GM19397 (cell line): Measurements from ENCODE around the gene PHACTR3.

ENCODE experiments used
- ATAC-seq: cut with Tn5 transposase; IDR thresholded peaks from one replicate; pipeline ENCODE4 v1.9.1; 2021; ENCODE audit warnings: mild to moderate bottlenecking, moderate library complexity; ENCODE audit not compliant: unreplicated experiment

PHACTR3 gene

DNA sequence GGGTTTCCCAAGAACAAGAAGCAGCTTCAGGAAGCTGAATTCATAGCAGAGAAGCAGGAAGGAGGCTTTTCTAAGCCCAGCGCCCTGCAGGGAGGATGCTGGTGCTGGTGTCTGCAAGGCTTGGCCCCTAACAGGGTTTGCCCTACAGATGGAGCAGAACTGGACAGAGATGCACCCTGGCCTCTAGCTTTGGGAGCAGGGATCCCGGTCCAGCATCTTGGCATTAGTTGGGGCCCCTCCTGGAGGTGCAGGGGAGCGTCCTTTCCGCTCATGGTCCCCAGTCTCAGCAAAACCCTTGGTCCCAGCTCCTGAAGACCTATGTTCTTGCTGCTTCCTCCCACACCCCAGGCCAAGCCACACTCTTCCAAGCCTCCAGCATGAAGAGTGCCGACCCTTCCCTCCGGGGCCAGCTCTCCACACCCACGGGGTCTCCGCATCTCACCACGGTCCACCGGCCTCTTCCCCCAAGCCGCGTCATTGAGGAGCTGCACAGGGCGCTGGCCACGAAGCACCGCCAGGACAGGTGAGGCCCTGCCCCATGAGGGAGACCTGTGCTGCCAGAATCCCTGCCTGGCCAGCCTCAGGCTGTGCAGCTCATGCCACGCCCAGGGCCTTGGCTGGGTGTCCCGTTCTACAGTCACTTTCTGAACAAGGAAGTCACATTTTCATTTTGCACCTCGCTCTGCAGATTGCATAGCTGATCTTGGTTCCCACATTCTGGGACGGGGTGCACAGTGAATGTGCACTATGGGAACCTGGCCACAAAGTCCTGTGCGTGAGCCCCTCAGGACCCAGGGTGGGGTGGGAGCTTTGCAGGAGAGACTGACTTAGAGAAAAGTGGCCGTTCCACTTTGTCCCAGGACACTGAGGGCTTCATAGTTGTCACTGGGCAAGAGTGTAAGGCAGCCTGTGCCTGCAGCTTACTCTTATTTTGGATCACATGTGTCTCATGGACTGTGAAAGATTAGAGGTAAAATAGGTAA is 168.9 kb downstream of the PHACTR3 start:
- ATAC-seq: no peak

DNA sequence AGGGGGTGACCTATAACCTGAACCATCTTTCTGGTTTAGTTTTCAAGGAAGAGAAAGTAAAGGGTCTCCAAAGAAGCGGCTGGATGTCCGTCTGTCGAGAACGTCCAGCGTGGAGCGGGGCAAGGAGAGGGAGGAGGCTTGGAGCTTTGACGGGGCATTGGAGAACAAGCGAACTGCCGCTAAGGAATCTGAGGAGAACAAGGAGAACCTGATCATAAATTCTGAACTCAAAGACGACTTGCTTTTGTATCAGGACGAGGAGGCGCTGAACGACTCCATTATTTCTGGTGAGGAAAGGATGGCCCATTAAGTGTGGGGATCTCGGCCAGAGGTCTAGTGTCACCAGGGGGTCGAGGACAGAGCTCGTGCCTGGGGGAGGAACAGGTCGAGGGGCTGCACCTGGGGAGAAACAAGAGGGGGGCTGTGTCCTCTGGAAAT is 169.9 kb downstream of the PHACTR3 start:
- ATAC-seq: no peak

DNA sequence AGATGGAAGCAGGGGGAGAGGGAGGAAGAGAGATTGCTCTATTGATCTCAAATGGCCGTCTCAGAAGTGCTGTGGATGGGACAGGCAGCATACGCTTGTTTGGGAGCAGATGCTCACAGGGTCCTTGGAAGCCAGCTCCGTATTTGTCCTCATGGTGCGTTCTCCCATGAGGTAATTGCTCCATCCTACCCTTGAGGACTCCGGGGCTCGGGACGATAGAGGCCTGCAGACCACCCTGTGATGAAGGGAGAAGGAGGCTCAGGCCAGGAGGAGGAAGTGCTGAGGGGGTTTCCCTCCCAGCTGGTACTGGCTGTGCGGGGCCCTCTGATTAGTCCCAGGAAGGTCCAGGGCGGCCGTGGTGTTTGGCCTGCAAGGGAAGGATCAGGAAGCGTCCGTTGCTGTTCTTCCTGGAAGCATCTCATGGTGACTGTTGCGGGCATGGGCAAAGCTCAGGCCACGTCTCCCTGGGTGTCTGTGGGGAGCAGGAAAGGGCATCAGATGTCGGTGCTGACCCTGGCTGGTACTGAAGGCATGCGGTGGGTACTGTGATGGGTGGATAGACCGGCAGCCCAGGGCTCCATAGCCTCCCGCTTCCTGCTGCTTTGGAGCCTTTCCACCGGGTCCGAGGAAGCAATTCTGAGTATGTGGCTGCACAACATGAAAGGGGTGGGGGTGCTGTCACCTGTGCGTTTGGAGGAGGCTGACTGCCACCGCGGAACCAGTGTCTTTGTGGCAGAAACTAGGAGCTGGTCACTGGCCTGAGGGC is 170.8 kb downstream of the PHACTR3 start:
- ATAC-seq: no peak

DNA sequence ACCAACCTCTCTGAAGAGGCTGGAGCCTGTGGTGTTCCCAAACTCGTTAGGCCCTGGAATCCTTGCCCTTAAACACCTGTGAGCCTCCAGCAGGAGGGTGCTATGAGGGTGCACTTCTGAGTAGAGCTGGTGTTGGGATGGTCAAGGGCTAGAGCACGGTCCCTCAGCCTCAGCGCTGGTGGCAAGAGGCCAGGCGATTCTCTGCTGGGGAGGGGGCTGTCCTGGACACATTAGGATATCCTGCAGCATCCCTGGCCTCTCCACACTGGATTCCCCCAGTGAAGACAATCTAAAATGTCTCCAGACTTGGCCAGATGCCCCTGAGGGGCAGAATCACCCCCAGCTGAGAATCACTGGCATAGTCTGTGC is 171.3 kb downstream of the PHACTR3 start:
- ATAC-seq: no peak

DNA sequence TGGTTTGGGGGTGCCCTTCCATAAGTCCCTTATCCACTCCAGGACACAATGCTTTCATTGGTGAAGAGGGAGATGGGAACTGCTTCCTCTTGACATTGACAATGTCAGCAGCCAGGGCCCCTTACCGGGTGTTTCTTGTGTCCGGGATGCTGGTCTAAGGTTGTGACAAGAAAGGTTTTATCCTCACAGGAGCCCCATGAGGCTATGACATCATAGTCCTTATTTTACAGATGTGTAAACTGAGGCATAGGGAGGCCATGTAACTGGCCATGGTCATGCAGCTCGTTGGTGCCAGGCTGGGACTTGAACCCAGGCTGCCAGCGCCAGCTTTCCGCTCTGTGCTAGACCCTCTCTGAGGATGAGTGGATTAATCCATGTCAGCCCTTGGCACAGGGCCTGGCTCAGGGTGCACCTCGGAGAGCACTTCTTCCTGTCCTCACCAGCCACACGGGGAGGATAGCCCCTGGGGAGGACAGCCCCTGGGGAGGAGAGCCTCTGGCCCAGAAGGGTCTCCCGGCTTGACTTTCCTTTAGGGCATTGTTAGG is 171.8 kb downstream of the PHACTR3 start:
- ATAC-seq: no peak

DNA sequence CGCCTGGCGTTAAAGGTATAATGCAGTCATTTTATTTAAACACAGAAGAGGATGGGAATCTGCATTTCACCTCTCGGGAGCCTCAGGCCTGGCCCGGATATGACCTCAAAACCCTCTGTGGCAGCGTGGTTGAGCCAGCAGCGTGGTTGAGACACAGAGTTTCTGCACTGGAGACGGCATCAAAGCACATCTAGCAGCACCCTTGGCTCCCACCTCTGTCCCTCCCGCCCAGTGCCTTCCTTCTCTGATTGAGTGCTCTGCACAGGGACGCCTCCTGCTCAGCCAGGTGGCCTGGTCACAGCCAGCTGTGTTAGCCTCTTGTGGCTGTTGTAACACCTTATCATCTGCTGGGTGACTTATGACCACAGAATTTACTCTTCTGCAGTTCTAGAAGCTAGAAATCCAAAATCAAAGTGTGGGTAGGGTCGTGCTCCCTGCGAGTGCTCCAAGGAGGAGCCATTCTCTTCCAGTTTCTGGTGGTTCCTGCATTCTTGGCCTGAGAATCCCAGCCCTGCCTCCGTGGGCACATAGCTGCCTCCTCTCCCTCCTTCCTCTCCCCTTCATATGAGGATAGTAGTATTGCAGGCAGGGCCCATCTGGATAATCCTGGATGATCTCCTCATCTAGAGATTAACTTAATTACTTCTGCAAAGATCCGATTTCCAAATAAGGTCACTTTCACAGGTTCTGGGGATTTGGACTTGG is 172.4 kb downstream of the PHACTR3 start:
- no peak for ATAC-seq

DNA sequence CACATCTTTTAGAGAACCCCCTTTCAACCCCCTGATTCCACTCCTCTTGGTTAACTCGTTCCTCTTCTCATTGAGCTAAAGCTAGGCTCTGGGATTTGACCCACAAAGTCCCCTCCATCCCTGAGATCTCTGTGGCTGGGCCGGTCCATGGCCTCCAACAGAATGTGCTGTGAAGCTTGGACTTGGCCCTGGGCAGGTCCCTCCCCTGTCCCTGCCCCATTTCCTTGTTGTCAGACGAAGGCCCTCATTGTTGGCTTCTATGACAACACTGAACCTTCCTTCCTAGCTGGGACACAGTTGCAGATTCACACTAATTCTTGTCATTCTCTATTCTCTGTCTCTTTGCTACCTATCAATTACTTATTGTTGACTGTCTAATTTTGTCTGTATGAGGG is 173.0 kb downstream of the PHACTR3 start:
- ATAC-seq: no peak

DNA sequence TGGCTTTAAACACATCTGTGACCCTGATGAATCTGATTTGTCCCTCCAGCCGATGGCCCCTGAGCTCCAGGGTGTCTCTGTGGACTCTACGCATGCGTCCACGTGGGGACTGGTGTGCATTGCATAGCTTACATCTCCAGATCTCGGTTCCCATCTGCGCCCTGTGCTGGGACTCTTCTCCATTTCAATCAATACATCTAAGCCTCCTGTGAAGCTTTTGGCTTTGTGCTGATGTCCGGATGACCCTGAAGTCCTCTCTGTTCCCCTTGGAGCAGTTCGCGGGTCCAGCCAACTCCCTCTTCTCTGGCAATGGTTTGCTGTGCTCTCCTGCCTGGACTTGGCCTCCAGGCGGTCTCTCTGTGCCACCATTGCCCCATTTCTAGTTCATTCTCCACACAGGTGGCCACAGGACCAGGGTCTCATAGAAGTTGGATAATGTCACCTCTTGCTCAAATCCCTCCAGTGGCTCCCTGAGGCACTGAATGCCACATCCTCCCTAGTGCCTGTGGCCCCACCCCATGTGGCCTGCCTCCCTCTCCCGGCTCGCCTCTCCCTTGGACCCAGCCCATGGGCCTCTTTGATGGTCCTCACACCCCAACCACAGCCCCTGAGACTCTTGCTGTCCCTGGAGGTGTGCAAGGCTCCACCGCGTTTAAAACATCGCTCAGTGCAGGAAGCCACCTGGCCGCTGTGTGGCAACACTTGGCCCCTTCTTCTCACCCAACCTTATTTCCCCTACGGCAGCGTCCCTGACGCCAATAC is 173.7 kb downstream of the PHACTR3 start:
- ATAC-seq: no peak

DNA sequence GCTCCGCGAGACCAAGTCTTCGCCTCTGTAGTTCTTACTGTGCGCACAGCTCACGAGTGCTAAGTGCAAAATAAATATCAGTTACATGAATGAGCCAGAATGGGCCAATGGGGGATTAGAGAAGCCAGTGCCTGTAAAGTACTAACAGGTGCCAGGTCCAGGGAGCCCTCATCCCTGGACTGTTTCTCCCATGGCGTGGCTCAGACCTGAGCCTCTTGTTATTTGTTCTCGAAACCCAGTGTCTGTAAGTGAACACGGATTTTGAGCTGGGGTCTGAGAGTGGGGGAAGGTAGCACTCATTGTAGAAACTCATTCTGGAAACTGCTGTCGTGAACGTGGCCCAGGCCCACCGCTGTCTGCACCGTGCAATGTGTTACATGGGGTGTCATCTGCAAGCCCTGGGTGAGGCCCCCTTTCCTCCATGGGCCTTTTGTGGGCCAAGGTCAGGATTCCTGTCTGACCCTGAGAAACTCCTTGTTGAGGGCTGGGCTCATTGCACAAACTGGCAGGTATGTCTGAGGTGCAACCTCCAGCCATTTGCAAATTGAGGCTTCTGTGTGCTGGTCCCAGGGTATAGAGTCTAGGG is 174.4 kb downstream of the PHACTR3 start:
- no peak for ATAC-seq

DNA sequence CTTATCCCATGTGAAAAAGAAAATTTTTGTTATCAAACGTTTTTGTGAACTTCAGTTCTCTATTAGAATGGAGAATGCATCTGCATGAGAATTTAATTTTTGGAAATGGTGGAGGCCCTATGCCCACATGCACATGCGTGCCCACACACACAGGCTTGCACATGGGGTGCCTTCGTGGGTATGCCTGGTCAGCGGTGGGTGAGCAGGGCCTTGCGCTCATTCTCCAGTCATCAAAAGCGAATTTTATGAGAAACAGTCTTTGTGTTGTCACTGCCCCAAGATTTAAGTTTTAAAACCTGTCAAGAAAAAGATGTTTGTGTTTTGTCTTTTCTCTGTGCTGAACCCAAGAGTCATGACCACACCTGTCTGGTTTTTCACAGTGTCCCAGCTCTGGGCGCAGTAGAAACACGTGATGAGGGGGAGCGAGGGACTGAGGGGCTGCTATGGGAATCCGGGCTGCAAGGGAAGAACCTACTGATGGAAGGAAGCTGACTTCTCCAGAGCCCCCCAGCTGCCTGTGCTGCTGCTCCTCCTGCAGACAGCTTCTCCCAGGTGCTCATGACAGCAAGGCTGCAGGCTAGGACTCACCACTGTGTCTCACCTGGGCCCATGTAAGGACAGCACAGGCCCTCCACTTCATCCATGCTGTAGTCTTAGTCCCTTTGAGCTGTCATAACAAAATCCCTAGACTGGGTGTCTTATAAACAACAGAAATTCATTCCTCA is 175.5 kb downstream of the PHACTR3 start:
- ATAC-seq: no peak

DNA sequence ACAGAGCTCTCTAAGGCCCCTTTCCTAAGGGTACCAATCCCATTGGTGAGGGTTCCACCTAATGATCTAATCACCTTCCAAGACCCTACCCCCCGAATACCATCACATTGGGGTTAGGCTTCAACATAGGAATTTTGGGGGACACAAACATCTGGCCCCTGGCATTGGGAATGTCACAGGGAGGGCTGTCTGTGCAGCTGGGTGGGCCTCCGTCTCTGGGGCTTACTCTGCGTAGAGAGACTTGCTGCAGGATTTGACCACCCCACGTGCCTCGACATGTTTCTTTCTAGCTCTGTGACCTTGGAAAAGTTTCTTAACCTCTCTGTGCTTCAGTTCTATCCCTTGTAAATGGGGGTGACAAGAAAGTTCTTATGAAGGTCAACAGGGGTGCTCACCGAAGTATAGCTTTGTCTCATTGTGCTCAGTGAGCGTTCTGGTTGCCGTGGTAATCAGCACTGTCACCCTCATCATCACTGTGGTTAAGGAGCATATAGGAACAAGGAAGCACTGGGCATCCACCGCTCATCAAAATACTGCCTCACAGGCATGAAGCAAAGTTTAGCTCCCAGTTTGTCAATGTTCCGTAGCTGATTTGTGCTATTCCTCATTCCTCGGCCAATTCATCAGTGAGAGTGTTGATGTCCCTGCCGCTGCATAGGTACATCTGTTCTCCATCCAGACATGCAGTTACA is 176.3 kb downstream of the PHACTR3 start:
- no peak for ATAC-seq

DNA sequence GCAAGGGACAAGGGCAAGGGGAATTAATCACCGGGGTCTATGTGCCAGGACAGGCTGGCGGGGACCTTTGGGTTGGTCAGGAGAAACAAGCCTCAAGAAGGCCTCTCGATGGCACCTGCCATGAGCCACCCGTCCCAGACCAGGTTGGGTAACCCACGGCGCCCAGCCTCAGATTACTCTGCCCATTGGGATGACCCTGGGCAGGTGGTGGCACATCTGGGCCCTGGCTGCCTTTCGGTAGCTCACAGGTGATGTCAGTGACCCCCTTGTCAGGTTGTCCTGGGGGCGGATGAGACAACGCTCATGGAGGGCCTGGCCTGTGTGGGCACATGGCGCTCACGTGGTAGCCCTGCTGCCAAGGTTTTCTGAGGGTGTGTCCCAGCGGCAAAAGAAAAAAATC is 176.9 kb downstream of the PHACTR3 start:
- no peak for ATAC-seq

DNA sequence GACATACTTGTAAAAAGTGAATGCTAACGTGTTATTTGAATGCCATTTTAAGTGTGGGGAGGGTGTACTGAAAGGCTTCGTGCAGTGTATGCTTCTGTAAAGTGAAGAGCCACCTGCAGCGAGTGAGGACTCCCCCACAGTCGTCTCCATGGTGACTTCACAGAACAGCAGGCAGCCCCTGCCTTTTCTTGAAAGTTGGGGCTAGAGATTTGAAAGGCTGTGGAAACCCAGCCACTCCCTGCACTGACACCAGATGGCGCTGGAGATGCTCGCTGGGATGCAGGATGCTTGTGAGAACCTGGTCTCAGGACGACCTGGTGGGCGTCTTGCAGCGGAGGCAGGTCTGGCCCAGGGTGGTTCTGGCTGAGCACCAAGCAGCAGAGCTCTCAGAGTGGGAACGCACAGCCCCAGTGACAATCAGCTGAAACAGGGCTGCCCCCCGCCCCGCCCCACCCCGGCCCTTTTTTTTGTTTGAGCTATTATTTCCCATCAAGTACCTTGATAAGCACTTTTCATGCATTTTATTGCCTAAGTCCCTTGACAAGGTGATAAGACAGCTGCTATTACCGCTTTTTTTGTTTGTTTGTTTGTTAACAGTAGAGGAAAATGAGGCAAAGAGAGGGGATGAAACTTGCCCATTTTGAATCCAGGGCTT is 178.8 kb downstream of the PHACTR3 start:
- peak; percentile 53 for ATAC-seq

DNA sequence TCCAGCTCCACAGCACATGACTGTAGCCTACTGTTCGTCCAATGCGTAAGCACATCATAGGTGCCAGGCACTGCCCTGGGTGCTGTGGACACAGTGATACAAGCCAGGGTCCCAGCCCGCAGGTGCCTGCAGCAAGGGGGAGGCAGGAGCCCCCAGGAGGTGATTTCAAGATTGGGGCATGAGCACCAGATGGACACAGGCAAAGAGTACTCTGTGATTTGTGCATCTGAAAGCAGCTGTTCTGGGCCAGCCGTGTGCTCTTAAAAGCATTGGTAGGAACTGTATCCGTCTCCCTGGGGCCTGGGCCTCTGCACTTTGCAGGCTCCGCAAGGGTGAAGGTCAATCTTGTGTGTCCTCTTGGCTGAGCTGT is 179.3 kb downstream of the PHACTR3 start:
- no peak for ATAC-seq

DNA sequence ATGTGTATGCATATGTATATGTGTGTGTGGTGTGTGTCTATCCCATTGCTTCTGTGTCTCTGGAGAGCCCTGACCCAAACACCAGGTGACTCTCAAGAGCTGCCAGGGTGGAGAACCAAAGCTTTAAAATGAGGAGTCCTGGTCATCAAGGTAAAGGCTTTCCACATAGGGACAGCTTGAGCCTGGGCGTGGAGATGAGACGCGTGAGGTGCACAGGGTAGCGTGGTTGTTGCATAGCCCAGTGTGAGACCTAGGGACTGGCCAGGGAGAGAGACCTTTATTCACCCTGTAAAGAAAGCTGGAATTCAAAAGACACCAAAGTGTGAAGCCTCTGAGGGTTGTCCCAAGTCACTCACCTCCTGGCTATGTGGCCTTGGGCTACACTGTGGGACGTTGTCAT is 180.0 kb downstream of the PHACTR3 start:
- no peak for ATAC-seq

DNA sequence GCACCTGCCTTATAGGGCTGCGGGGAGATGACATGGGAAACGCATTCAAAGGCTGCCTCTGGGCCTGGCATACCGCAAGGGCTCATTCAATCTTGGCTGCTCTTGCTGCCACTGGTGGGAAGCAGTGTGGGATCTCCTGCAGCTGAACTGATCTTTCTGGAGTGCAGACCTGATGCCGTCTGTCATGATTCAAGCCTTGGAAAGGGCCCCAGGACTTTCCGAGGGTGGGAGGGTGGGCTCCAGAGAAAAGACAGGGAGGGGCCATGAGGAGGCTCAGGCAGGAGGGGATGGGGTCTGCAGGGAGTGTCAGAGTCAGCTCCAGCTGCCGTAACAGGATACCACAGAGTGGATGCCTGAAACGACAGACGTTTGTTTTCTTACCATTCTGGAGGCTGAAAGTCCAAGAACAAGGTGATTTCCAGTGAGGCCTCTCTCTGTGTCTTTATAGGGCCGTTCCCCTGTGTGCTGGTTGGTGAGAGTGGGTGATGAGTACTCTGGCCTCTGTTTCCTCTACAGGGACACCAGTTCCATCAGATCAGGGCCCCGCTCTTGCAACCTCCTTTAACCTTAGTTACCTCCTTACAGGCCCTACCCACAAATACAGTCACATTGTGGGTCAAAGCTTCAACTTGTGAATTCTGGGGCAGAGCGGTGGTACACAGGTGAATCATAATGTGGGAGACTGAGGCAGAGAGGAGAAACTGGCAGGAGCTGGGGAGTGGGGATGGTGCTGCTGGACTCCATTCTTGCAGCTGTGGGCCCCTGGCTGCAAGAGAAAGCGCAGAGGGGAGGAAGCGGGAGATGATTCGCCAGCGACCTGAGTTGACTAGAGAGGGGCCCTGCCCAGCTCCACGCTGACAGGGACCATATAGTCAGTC is 180.7 kb downstream of the PHACTR3 start:
- no peak for ATAC-seq

DNA sequence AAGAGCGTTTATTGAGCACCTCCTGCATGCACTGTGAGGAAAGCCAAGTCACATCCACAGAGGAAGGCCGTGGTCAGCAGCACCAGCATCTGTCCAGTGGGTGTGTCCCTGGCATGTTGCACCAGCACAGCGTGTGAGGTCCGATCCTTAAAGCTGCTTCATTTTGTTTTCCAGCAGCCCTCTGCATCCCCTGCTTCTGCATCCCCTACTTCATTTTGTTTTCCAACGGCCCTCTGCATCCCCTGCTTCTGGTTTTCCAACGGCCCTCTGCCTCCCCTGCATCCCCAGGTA is 181.3 kb downstream of the PHACTR3 start:
- no peak for ATAC-seq
